HG03095 (cell line): Measurements from ENCODE around the gene PI4K2B.
"Not testable (repeated sequence)": the region's sequence is repeated elsewhere in the genome, so short reads cannot be mapped to it uniquely, and the experiment has no call there.

Experiments used
- ATAC-seq: cut with Tn5 transposase; IDR thresholded peaks from one replicate; pipeline ENCODE4 v1.9.1; 2021; ENCODE audit warnings: moderate library complexity; ENCODE audit not compliant: unreplicated experiment

The PI4K2B gene

GRCh38 chr4:25303578-25303977, 69.7 kb downstream of the PI4K2B start:
- ATAC-seq = no peak

GRCh38 chr4:25306518-25307057, 72.8 kb downstream of the PI4K2B start:
- ATAC-seq = no peak

GRCh38 chr4:25307596-25307995, 73.8 kb downstream of the PI4K2B start:
- no peak for ATAC-seq

GRCh38 chr4:25308306-25308705, 74.5 kb downstream of the PI4K2B start:
- ATAC-seq = no peak

GRCh38 chr4:25308761-25309160, 74.9 kb downstream of the PI4K2B start:
- ATAC-seq = no peak

- ATAC-seq = peak; percentile 72
Measured at GRCh38 chr4:25310066-25310802, 76.4 kb downstream of the PI4K2B start.

- ATAC-seq = peak; percentile 28
Measured at GRCh38 chr4:25310803-25311166, 77.0 kb downstream of the PI4K2B start.

- ATAC-seq = peak; percentile 69
Measured at GRCh38 chr4:25312496-25313200, 78.8 kb downstream of the PI4K2B start, which contains the start of gene ZCCHC4. TSS of gene ZCCHC4 (plus strand) at chr4:25312774. CDS start at chr4:25312810, 36 bp downstream.

GRCh38 chr4:25313201-25313895, 79.5 kb downstream of the PI4K2B start:
- ATAC-seq = no peak

- ATAC-seq = no peak
Measured at GRCh38 chr4:25320336-25320735, 86.5 kb downstream of the PI4K2B start.

- no peak for ATAC-seq
Measured at GRCh38 chr4:25320773-25321172, 86.9 kb downstream of the PI4K2B start.

- peak; percentile 63 for ATAC-seq
Measured at GRCh38 chr4:25321703-25322102, 87.9 kb downstream of the PI4K2B start.

GRCh38 chr4:25328463-25328862, 94.6 kb downstream of the PI4K2B start:
- not testable (repeated sequence) for ATAC-seq
